Activated T-helper 17 cell treated with anti-CD3 and anti-CD28 coated beads, Interleukin-2, amount 50 U/mL, for 72 hours (primary cell): ENCODE data around the gene GP9. TPM values are rescaled to one million over a fixed set of nuclear protein-coding genes. Genes with fewer than 3 reads are reported as not detected.

ENCODE experiments used
- ATAC-seq: fragments of 150-1000 bp; cut with Tn5 transposase; replicated peaks from 2 replicates; pipeline ENCODE4 v1.10.0; 2021; ENCODE audit warnings: mild to moderate bottlenecking, moderate library complexity
- H3K27ac Mint-ChIP-seq: one replicate; pipeline ENCODE4 v1.8.0; 2022; ENCODE audit warnings: mixed read lengths
- H3K27me3 Mint-ChIP-seq: one replicate; pipeline ENCODE4 v1.8.0; 2022; ENCODE audit warnings: mixed read lengths
- H3K36me3 Mint-ChIP-seq: one replicate; pipeline ENCODE4 v1.8.0; 2022; ENCODE audit warnings: low read depth, mild to moderate bottlenecking, mixed read lengths
- H3K4me1 Mint-ChIP-seq: one replicate; pipeline ENCODE4 v1.8.0; 2022; ENCODE audit warnings: mixed read lengths
- H3K4me3 Mint-ChIP-seq: one replicate; pipeline ENCODE4 v1.8.0; 2022; ENCODE audit warnings: mild to moderate bottlenecking, mixed read lengths
- H3K9me3 Mint-ChIP-seq: one replicate; pipeline ENCODE4 v1.8.0; 2022; ENCODE audit warnings: mixed read lengths
- total RNA-seq, 2 donors: library from RNA; stranded (reverse); gene quantifications; one replicate each; pipeline ENCODE4 v1.2.3, GENCODE V29; 2022

GP9 gene
- total RNA-seq, 2 donors from 2014 or later: not detected

DNA sequence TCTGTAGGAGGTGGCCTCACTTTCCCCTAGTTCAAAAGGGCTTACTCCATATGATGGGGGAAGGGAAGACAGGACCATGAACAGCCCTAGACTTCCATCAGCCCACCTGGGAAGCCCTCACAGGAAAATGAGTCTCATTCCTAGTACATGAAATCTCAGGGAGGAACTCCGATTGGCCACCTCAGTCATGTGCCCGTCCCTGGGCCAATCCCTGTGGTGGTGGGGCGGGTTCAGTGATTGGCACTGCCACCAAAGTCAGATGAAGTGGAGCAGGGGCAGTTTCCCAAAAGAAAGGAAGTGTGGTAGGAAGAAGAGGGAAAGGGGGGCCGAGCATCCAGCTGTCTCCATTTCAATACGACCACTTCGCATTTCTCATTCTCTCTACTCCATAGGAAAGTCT is 25.9 kb upstream of the GP9 start:
- H3K4me1 Mint-ChIP-seq: peaks cover 5% of the 10 kb centered on the region
- H3K36me3 Mint-ChIP-seq: no peaks in the 10 kb centered on the region
- H3K27me3 Mint-ChIP-seq: no peaks in the 10 kb centered on the region
- H3K9me3 Mint-ChIP-seq: no peaks in the 10 kb centered on the region
- H3K4me3 Mint-ChIP-seq: no peak overlapping the region
- H3K27ac Mint-ChIP-seq: no peak overlapping the region
- ATAC-seq: peak; percentile 58

DNA sequence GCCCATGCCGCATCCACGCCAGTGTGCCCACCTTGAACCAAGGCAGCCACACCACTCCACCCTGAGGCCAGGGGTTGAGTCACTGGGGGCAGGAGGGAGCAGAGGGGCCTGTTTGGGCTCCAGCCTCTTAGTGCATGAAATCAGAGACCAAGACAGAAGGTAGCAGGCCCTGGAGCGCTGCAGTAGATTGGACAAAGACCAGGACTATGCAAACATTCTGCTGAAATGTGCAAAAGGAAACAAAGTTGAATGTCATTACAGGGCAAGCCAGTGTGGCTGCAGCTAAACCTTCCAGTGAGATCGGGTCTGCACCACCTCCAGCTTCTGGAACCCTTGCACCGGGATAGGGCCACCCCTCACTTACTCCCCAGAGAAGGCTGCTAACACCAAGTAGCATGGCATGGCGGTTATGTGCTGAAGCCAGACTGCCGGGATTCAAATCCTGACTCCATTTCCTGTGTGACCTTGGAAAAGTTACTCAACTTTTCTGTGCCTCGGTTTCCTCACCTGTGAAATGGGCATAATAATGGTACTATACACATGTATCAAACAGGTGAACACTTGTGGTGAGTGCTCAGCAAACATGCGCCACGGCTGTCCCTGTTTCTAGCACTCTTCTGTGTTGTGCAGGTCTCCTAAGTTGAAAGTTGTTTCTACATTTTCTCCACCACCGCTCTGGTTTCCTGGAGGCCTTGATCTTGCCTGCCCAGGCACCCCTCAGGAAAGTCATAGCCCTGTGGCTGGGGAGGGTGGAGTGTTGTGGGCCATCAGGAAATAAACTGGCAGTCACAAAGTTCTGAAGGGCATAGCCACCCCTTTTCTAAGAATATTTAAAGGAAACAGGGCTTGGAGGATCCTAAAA is 25.0 kb upstream of the GP9 start:
- ATAC-seq: no peak
- peak overlapping the region; percentile 19 for H3K27ac Mint-ChIP-seq
- peaks cover 5% of the 10 kb centered on the region for H3K4me1 Mint-ChIP-seq
- no peak overlapping the region for H3K4me3 Mint-ChIP-seq
- no peaks in the 10 kb centered on the region for H3K36me3 Mint-ChIP-seq
- H3K9me3 Mint-ChIP-seq: no peaks in the 10 kb centered on the region
- H3K27me3 Mint-ChIP-seq: no peaks in the 10 kb centered on the region

DNA sequence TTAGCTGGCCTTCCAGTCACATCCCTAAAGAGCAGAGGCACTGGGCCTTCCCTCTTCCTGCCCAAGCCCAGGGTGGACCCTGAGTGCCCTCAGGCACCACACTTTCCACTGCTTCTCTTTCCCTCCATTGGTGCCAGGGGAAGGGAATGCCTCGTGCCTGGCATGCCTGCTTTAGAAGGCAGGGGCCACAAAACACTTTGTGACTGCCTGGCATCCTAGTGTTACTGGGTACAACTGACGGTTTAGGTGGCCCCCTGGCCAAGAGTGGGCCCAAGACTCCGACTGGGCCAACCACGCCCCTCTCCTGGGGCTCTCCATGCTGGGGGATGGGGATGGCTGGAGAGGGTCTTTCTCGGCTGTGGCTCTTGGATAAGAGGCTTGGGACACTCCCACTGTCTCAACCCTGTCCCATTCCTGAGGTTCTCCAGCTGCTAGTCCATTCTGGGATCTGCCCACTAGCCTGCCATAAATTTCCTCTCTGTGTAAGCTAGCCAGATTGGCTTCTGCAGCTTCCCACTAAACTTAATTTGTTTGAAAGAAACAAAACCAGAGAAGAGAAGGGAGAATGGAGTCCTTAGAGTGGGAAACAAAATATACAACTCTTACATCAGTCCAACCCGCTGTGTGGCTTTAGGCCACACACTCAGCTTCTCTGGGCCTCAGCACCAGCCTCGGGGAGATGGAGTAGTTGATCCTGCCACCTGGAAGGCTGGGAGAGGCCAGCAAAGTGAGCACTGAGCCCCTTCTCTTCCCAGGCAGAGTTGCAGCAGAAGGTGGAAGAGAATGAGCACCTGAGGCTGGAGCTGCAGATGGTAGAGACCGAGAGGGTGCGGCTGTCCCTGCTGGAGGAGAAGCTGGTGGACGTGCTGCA is 24.1 kb upstream of the GP9 start:
- peaks cover 5% of the 10 kb centered on the region for H3K4me1 Mint-ChIP-seq
- ATAC-seq: no peak
- H3K27ac Mint-ChIP-seq: peak overlapping the region; percentile 19
- H3K36me3 Mint-ChIP-seq: no peaks in the 10 kb centered on the region
- H3K27me3 Mint-ChIP-seq: no peaks in the 10 kb centered on the region
- H3K4me3 Mint-ChIP-seq: no peak overlapping the region
- no peaks in the 10 kb centered on the region for H3K9me3 Mint-ChIP-seq

- H3K4me1 Mint-ChIP-seq: peaks cover 5% of the 10 kb centered on the region
- no peak overlapping the region for H3K4me3 Mint-ChIP-seq
- H3K9me3 Mint-ChIP-seq: no peaks in the 10 kb centered on the region
- H3K36me3 Mint-ChIP-seq: no peaks in the 10 kb centered on the region
- H3K27ac Mint-ChIP-seq: peak overlapping the region; percentile 19
- no peak for ATAC-seq
- no peaks in the 10 kb centered on the region for H3K27me3 Mint-ChIP-seq
These were observed 23.5 kb upstream of the GP9 start for GRCh38 chr3:129037093-129037419.

GRCh38 chr3:129038121-129038855 is 22.3 kb upstream of the GP9 start:
- H3K36me3 Mint-ChIP-seq: no peaks in the 10 kb centered on the region
- H3K9me3 Mint-ChIP-seq: no peaks in the 10 kb centered on the region
- no peak overlapping the region for H3K4me3 Mint-ChIP-seq
- no peak overlapping the region for H3K27ac Mint-ChIP-seq
- peaks cover 4% of the 10 kb centered on the region for H3K4me1 Mint-ChIP-seq
- no peaks in the 10 kb centered on the region for H3K27me3 Mint-ChIP-seq
- ATAC-seq: no peak

GRCh38 chr3:129039271-129040038 is 21.1 kb upstream of the GP9 start:
- no peak for ATAC-seq
- H3K9me3 Mint-ChIP-seq: no peaks in the 10 kb centered on the region
- H3K4me3 Mint-ChIP-seq: no peak overlapping the region
- no peaks in the 10 kb centered on the region for H3K4me1 Mint-ChIP-seq
- no peaks in the 10 kb centered on the region for H3K36me3 Mint-ChIP-seq
- no peaks in the 10 kb centered on the region for H3K27me3 Mint-ChIP-seq
- no peak overlapping the region for H3K27ac Mint-ChIP-seq

- no peak overlapping the region for H3K27ac Mint-ChIP-seq
- no peaks in the 10 kb centered on the region for H3K9me3 Mint-ChIP-seq
- H3K4me3 Mint-ChIP-seq: no peak overlapping the region
- H3K4me1 Mint-ChIP-seq: no peaks in the 10 kb centered on the region
- no peaks in the 10 kb centered on the region for H3K36me3 Mint-ChIP-seq
- no peaks in the 10 kb centered on the region for H3K27me3 Mint-ChIP-seq
- no peak for ATAC-seq
These were observed 20.6 kb upstream of the GP9 start for GRCh38 chr3:129040039-129040336.

DNA sequence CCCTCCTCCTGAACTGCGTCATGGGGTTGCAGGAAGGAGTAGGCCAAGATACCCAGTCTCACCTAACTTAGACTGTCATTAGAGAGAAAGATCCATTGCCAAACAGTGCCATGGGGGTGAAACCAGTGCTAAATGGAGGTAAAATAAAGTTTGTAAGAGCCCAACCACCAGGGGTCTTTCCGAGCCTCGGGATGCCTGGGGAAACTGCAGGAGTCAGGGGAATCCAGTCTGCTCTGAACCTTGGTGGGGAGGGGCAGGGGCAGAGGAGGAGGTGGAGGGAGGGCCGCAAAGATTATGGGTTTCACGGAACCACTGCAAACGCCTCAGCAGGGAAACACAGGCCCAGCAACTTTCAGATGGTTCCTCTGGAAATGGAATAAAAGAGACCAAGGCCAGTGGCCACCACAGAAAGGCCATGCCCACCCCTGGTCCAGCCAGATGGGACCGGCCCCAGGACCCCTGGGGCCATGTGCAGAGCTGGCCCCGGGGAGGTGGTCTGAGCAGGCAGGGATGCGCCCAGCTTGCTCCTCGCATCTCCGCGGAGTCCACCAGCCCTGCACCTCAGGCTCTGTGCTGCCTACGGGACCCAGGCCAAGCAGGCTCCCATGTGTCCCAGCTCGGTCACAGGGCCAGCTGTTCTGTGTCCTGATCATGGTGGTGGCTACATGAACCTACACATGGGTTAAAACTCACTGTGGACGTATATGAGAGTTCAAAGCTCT is 19.8 kb upstream of the GP9 start:
- H3K36me3 Mint-ChIP-seq: no peaks in the 10 kb centered on the region
- H3K9me3 Mint-ChIP-seq: no peaks in the 10 kb centered on the region

GRCh38 chr3:129045675-129046036 is 14.9 kb upstream of the GP9 start:
- Mint-ChIP-seq H3K27ac (peak overlapping the region; percentile 33), H3K4me3 (peak overlapping the region; percentile 59), H3K9me3 (no peaks in the 10 kb centered on the region), H3K4me1 (no peaks in the 10 kb centered on the region), H3K36me3 (no peaks in the 10 kb centered on the region), H3K27me3 (no peaks in the 10 kb centered on the region)
- peak; percentile 91 for ATAC-seq

More for the DNA sequence above, 19.8 kb upstream of the GP9 start:
- Mint-ChIP-seq H3K27me3 (no peaks in the 10 kb centered on the region), H3K27ac (no peak overlapping the region), H3K4me1 (no peaks in the 10 kb centered on the region), H3K4me3 (no peak overlapping the region)
- ATAC-seq: no peak

- peak overlapping the region; percentile 59 for H3K4me3 Mint-ChIP-seq
- H3K4me1 Mint-ChIP-seq: no peaks in the 10 kb centered on the region
- no peaks in the 10 kb centered on the region for H3K36me3 Mint-ChIP-seq
- peak; percentile 65 for ATAC-seq
- H3K9me3 Mint-ChIP-seq: no peaks in the 10 kb centered on the region
- no peak overlapping the region for H3K27ac Mint-ChIP-seq
- H3K27me3 Mint-ChIP-seq: no peaks in the 10 kb centered on the region
These were observed 14.4 kb upstream of the GP9 start for GRCh38 chr3:129046037-129046731.

GRCh38 chr3:129046732-129047552 is 13.6 kb upstream of the GP9 start:
- Mint-ChIP-seq H3K9me3 (no peaks in the 10 kb centered on the region), H3K4me3 (peak overlapping the region; percentile 59), H3K27me3 (no peaks in the 10 kb centered on the region), H3K4me1 (no peaks in the 10 kb centered on the region), H3K36me3 (no peaks in the 10 kb centered on the region), H3K27ac (no peak overlapping the region)
- no peak for ATAC-seq

GRCh38 chr3:129047553-129047839 is 13.1 kb upstream of the GP9 start:
- Mint-ChIP-seq H3K4me3 (no peak overlapping the region), H3K9me3 (no peaks in the 10 kb centered on the region), H3K36me3 (no peaks in the 10 kb centered on the region), H3K4me1 (no peaks in the 10 kb centered on the region), H3K27me3 (no peaks in the 10 kb centered on the region), H3K27ac (no peak overlapping the region)
- ATAC-seq: no peak
